ENCODE measurements around the gene IMMP2L.

- TF ChIP-seq USF2 (IDR thresholded peaks at IDR 0.05; ENCODE audit: low read depth, low read length) (no peak), RFX5 (IDR thresholded peaks at IDR 0.05; ENCODE audit: low read depth, low read length) (no peak), POLR2A (IDR thresholded peaks at IDR 0.05; ENCODE audit: low read depth, low read length) (no peak), MAZ (IDR thresholded peaks at IDR 0.05; ENCODE audit: borderline replicate concordance, low read depth, low read length) (no peak), SMC3 (IDR thresholded peaks at IDR 0.05; ENCODE audit: low read depth, low read length) (peak; percentile 65)
- TF ChIP-seq, protein P1, sequence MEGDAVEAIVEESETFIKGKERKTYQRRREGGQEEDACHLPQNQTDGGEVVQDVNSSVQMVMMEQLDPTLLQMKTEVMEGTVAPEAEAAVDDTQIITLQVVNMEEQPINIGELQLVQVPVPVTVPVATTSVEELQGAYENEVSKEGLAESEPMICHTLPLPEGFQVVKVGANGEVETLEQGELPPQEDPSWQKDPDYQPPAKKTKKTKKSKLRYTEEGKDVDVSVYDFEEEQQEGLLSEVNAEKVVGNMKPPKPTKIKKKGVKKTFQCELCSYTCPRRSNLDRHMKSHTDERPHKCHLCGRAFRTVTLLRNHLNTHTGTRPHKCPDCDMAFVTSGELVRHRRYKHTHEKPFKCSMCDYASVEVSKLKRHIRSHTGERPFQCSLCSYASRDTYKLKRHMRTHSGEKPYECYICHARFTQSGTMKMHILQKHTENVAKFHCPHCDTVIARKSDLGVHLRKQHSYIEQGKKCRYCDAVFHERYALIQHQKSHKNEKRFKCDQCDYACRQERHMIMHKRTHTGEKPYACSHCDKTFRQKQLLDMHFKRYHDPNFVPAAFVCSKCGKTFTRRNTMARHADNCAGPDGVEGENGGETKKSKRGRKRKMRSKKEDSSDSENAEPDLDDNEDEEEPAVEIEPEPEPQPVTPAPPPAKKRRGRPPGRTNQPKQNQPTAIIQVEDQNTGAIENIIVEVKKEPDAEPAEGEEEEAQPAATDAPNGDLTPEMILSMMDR (conservative IDR thresholded peaks at IDR 0.05; ENCODE audit: low read depth, low read length) = peak; percentile 75
Observed at GRCh38 chr7:111089822-111090426, 472.4 kb downstream of the IMMP2L start.
